GM13976 (cell line): Measurements from ENCODE around the gene YEATS4.

Source experiments
- DNase-seq: peaks from one replicate; pipeline ENCODE4 v3.0.0; 2012; ENCODE audit warnings: low spot score
- in situ Hi-C: fragments of 300-500 bp; cut with MboI; formaldehyde crosslinking; loops from one replicate; pipeline ENCODE4 v1.12.0; 2022; ENCODE audit warnings: low sequenced_read_pairs, mixed read lengths, inconsistent platforms; ENCODE audit not compliant: unreplicated experiment
- TF ChIP-seq, protein P1 (sequence below): IDR thresholded peaks from 2 replicates; pipeline ENCODE4 v1.5.1; 2012; ENCODE audit warnings: borderline replicate concordance, mild to moderate bottlenecking; ENCODE audit not compliant: insufficient read depth; ENCODE audit errors: extremely low read depth, missing control alignments, control extremely low read depth

YEATS4 gene

DNA sequence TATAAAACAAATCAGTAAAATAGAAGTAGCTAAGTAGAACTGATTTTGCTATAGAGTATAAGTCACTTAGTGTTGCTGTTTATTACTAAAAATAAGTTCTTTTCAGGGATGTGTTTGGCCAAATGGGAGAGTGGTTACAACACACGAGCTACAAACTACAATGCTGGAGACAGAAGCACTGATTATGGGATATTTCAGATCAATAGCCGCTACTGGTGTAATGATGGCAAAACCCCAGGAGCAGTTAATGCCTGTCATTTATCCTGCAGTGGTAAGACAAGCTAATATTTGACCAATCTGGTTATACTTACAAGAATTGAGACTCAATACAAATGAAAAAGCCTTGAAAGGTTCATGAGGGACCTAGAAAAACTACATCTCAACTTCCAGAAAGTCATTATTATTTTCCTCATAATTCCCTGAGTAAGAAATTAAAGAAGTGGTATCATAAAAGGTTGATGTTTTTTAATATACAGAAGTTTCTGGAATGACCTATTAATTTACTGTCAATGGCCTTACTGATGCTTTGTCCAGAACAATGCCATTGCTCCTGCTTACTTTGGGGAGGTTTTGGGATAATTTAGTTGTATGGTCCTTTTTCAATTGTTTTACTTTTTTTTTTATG, 9.4 kb upstream of the YEATS4 start:
- no peak for DNase-seq
- in situ Hi-C loops: no loop called here
- TF ChIP-seq, protein P1, sequence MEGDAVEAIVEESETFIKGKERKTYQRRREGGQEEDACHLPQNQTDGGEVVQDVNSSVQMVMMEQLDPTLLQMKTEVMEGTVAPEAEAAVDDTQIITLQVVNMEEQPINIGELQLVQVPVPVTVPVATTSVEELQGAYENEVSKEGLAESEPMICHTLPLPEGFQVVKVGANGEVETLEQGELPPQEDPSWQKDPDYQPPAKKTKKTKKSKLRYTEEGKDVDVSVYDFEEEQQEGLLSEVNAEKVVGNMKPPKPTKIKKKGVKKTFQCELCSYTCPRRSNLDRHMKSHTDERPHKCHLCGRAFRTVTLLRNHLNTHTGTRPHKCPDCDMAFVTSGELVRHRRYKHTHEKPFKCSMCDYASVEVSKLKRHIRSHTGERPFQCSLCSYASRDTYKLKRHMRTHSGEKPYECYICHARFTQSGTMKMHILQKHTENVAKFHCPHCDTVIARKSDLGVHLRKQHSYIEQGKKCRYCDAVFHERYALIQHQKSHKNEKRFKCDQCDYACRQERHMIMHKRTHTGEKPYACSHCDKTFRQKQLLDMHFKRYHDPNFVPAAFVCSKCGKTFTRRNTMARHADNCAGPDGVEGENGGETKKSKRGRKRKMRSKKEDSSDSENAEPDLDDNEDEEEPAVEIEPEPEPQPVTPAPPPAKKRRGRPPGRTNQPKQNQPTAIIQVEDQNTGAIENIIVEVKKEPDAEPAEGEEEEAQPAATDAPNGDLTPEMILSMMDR: no peak

DNA sequence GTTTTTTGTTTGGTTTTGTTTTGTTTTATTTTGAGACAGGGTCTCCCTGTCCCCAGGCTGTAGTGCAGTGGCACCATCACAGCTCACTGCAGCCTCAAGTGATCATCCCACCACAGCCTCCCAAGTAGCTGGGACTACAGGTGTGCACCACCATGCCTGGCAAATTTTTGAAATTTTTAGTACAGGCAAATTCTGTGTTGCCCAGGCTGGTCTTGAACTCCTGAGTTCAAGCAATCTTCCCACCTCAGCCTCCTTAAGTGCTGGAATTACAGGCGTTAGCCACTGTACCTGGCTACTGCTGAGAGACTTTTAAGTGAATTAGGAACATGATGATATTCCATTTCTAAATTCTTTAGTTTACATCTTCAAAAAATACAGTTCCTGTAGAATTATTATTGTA, 8.8 kb upstream of the YEATS4 start:
- TF ChIP-seq, protein P1: no peak
- in situ Hi-C loops: no loop called here
- no peak for DNase-seq

DNA sequence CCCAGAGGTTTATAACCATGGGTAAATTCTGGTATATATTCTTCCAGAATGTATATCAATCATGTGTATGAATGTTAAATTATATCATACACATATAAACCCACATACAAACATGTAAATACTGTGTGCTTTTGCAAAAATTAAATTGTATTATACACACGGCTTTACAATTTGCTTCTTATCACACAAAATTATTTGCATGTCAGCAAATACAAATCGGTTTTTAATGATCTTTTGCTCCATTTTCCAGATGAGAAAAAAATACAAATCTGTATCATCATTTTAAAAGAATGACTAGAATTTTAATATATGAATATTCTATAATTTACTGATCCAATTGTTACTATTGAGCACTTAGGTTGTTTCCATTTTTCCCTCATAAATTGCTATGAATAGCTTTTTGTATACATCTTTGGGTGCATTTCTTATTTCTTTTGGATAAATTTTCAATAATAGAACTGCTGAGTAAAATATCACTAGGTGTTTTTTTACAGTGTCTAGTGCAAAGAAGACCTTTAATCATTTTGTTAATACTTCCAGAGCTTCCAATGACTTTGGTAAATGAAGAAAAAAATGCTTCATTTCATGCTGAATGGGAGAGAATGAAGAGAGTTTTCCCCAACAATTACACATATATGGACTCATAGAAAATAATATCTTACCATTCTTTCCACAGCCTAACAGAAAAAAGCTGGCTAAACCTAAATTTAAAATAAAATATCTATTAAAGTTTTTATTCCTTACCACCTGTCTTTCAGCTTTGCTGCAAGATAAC, 7.9 kb upstream of the YEATS4 start:
- in situ Hi-C loops: no loop called here
- TF ChIP-seq, protein P1: no peak
- DNase-seq: no peak

DNA sequence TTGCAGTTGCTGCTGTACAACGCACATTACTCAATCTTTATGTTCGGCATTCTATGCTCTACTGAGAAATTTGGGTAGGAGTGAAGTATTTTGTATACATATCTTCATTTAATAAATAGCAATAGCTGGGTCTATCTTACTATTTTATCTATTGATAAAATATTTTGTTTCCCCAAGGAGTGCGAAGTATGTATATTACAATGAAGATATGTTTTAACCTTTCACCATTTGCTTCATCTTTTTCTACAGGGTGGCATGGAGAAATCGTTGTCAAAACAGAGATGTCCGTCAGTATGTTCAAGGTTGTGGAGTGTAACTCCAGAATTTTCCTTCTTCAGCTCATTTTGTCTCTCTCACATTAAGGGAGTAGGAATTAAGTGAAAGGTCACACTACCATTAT, 6.6 kb upstream of the YEATS4 start:
- in situ Hi-C loops: no loop called here
- TF ChIP-seq, protein P1: no peak
- no peak for DNase-seq

DNA sequence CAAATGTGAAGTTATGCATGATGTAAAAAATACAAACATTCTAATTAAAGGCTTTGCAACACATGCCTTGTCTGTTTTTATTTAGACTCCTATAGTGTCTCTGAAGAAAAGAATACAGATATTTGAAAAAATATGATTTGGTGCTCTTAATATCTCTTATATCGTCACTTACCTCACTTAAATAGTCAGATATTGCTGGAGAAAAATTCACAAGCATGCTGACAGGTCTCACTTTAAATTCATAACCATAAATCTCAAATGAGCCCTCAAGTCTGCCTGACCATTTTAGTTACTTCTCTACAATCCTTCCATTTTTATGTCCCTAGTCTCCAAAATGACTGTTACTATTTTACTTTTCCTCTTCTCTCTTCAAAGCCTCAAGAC, 5.4 kb upstream of the YEATS4 start:
- TF ChIP-seq, protein P1: no peak
- DNase-seq: no peak
- in situ Hi-C loops: no loop called here

DNA sequence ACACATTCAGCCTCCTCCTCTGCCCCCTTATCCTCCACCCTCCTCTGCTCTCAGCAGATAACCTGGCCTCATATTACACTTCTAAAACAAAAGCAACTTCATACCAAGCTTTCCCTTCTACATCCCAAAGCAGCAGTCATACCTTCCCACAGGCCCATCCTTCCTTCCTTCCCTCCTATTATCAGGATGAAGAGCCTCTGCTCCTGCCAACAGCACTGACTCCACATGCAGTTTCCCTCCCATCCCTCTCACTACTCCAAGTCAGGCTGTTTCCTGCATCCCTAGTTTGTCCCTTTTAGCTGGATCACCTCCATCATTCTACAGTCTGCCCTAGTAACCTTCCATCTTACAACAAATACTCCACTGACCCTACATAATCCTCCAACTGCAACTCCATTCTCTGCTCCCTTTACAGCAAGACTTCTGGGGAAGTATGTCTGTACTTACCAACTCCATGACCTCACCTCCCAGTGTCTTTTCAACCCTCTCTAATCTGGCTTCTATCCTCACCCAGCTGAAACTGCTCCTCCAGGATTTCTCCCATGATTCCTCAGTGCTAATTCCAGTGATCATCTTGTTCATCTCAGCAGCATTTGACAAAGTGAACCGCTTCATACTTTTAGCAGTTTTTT, 4.9 kb upstream of the YEATS4 start:
- DNase-seq: no peak
- TF ChIP-seq, protein P1: no peak
- in situ Hi-C loops: no loop called here
